HG02870 (cell line): Measurements from ENCODE around the gene BTC.
"Not testable (repeated sequence)": the region's sequence is repeated elsewhere in the genome, so short reads cannot be mapped to it uniquely, and the experiment has no call there.

Experiments
- ATAC-seq: cut with Tn5 transposase; IDR thresholded peaks from one replicate; pipeline ENCODE4 v1.9.1; 2021; ENCODE audit warnings: mild to moderate bottlenecking, moderate library complexity; ENCODE audit not compliant: unreplicated experiment

The BTC gene

GRCh38 chr4:74794382-74795010 is at the start of gene BTC:
TSS of gene BTC (minus strand) at chr4:74794523. CDS start at chr4:74794325, 198 bp downstream.
- no peak for ATAC-seq

GRCh38 chr4:74840936-74841509 is 46.7 kb upstream of the BTC start:
- ATAC-seq: no peak

DNA sequence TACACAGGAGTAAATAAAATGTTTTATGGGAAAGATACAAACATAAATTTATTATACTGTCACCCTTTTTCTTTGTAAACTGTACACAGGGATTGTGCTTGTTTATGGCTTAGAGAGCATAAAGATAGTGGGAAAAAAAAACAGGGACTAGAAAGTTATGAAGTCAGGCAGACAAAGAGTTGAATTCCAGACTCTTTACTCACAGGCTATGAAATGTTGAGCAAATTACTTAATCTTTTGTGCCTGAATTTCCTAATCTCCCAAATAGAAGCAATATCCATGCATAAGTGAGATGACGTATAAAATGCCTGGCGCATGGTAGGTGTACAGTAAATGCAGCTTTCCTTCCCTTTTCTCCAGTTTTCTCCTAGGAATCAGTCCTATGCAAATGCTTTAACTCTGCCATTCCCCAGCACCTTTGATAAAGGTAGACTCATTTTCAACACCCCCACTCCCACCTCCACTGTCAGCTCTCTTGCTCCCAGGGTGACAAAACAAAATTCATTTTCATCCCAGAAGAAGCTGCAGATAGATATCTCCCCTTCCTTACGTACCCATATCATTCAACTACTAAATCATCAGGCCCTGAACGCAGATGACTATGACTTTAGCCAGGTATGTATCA is 44.5 kb upstream of the BTC start:
- ATAC-seq: no peak

- ATAC-seq: no peak
Observed at GRCh38 chr4:74830928-74831327, 36.6 kb upstream of the BTC start.

GRCh38 chr4:74823194-74823593 is 28.9 kb upstream of the BTC start:
- ATAC-seq: peak; percentile 95

- ATAC-seq: no peak
Observed at GRCh38 chr4:74822603-74823002, 28.3 kb upstream of the BTC start.

DNA sequence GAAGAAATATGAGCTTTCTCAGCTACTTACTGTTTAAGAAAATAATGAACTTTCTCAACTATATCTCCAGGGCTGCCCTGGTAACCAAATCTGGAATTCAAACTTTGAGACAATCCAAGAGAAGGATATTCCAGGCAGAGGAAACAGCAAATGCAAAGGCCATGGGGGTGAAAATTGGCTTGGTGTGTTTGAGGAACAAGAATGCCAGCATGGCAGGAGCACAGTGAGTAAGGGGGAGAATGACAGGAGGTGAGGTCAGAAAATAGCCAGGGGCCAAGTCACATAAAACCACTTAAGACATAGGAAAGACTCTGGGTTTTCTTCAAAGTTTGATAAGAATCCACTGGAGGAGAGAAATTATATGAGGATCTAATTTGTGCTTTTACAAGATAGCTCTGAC is 27.2 kb upstream of the BTC start:
- no peak for ATAC-seq

GRCh38 chr4:74814052-74814451 is 19.7 kb upstream of the BTC start:
- ATAC-seq: no peak

- not testable (repeated sequence) for ATAC-seq
Observed at GRCh38 chr4:74812056-74812455, 17.7 kb upstream of the BTC start.

DNA sequence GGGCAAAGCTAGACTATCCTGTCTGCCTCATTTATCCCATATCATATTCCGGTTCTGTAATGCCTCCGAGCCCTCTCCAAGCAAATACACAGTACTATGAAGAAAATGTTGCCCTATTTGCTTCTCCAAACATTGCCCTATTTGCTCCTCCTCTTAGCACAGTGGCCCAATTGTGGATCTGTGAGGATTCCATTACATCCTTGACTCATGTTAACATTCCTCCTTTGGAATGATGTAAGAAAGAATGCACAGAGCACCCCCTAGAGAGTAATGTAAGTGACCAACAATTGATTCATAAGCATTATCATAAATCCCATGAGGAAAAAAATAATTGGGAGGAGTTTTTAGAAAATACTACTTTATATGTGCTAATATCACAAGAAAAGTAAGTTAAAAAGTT is 11.3 kb upstream of the BTC start:
- no peak for ATAC-seq

DNA sequence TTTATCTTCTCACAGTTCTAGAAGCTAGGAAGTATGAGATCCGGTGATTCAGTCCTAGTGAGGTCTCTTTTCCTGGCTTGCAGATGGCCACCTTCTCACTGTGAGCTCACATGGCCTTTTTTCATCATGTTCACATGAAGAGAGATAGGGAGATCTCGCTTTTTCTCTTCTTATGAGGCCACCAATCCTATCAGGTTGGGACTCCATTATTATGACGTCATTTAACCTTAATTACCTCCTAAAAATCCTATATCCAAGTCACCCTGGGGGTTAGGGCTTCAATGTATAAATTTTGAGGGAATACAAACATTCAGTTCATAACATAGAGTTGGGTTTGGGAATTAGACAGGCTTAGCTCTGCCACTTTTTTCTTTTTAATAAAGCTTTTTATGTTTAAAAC is 6.0 kb upstream of the BTC start:
- no peak for ATAC-seq

DNA sequence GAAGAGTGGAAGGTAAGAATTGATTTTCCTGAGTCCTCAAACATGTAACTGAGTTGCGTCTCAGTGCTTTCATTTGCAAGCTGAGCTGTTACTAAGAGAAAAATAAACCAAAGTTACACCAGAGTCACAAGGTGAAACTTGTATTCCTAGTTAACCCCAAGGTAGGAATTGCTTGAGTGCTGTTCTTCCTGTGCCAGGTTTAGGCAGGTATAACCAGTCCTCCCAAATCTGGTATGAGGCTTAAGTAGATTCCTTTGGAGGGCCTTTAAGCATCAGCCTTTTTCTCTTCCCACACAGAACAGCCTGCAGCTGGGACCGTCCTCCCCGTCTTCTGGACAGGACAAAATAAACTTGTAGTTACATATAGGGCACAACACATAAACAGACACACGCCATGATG is 2.3 kb upstream of the BTC start:
- ATAC-seq: no peak

- ATAC-seq: no peak
Observed at GRCh38 chr4:74793757-74794381, 454 bp downstream of the BTC start.

DNA sequence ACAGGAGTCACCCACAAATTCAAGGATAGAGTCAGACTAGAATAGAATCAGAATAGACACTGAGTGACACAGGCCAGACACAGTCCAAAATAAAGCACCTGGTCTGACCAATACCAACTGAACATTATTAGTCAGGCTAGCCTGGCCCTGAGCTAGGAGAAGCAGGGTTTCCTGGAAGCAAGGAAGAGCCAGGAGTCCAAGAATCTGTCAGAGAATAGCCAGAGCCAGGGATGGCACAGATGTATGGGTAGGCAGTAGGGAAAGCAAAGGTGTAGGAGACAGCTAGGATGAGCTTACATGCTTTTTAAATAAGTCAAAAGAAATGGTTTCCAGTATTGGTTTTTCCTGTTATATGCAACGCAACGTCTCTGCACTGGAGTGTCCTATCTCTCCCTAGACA is 3.7 kb downstream of the BTC start:
- ATAC-seq: no peak

GRCh38 chr4:74789518-74789917 is 4.8 kb downstream of the BTC start:
- no peak for ATAC-seq

- ATAC-seq: no peak
Observed at GRCh38 chr4:74777531-74777930, 16.8 kb downstream of the BTC start.

- ATAC-seq: no peak
Observed at GRCh38 chr4:74772783-74773182, 21.5 kb downstream of the BTC start.

DNA sequence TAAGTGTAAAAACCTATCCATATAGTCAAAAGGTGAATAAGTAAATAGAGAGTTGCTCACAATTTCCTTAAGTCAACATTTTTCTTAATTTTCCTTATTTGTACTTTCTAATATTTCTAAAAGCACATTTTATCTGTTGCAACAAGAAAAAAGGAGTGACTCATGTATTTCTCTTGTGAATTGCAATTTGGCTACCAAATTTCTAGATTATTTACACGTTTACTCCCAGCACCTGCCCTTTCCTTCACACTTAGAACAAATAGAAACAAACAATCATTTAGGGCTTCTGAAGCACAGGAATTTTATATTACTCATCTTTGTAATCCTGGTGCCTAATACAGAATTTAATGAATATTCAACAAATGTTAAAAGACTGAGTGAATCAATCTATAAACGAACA is 22.2 kb downstream of the BTC start:
- ATAC-seq: no peak

DNA sequence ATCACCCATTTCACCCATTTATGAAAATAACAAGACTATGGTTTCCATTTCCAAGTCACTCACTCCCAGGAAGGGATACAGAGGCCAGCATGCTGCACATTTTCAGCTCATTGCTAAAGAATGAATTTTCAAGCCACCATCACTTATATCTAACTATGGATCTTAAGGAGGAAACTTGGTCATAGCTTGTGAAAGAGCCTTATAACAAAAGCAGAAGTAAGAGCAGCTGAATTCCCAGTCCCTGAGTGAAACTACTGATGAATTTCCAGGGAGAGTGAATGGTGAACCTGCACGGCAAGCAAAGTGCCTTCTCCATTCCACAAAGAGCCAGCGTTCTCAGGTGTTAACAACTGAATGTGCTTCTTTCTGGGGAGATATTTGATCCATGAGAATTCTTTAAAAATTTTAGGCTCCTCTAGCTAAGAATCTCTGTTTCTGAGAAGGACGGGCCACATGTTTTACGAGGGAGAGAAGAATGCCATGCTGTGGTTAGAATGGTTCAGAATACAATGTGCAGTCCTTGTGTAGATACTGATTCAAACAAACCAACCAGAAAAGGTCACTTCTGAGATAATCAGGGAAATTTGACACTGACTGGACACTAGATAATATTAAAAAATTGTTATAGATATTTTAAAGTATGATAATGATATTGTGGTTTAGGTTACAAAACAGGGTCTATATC is 24.0 kb downstream of the BTC start:
- ATAC-seq: no peak

DNA sequence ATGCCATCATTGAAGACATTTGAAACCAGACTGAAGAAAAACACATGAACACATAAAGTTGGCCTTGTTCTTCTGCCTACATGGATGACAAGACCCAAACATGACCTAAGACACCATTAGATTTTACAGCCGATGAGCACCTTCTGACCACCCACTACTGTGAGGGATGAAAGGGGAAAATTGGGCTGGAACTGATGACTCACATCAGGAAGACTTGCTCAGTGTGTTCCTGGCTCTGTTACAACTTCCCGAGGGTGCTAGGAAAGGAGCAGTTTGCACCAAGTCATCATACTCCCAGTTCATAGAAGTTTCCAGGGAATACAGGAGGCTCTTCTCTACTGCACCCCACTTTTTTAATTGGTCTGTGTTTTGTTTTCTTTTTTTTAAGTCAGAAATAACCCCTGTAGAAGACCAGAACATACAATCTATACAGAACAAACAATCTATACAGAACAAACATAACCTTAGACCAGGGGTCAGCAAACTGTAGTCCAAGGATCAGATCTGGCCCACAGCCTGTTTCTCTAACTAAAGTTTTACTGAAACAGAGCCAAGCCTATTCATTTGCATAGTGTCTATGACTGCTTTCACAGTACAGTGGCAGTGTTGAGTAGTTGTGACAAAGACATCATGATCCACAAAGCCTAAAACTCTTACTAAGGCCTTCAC is 25.3 kb downstream of the BTC start:
- peak; percentile 62 for ATAC-seq

- no peak for ATAC-seq
Observed at GRCh38 chr4:74764119-74764518, 30.2 kb downstream of the BTC start.
